ENCODE results near the gene OBSCN. TPM values are rescaled to one million over a fixed set of nuclear protein-coding genes. Genes with fewer than 3 reads are reported as not detected.

OBSCN gene
- total RNA-seq, 1 donor from 2014 or later, result 17.5 TPM

DNA sequence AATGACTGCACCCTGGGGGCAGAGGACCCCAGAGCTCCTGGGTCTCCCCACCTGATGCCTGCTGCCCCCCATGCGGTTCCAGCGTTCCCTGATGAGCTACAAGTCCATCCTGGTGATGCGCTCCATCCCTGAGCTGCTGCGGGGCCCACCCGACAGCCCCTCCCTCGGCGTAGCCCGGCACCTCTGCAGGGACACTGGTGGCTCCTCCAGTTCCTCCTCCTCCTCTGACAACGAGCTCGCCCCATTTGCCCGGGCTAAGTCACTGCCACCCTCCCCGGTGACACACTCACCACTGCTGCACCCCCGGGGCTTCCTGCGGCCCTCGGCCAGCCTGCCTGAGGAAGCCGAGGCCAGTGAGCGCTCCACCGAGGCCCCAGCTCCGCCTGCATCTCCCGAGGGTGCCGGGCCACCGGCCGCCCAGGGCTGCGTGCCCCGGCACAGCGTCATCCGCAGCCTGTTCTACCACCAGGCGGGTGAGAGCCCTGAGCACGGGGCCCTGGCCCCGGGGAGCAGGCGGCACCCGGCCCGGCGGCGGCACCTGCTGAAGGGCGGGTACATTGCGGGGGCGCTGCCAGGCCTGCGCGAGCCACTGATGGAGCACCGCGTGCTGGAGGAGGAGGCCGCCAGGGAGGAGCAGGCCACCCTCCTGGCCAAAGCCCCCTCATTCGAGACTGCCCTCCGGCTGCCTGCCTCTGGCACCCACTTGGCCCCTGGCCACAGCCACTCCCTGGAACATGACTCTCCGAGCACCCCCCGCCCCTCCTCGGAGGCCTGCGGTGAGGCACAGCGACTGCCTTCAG, 163.3 kb downstream of the OBSCN start:
- Mint-ChIP-seq H3K27ac (ENCODE audit: unreplicated experiment) (no peak overlapping the region), H3K4me1 (ENCODE audit: low read depth, unreplicated experiment) (no peaks in the 10 kb centered on the region), H3K27me3 (ENCODE audit: low read depth, unreplicated experiment) (peaks cover 18% of the 10 kb centered on the region), H3K9me3 (ENCODE audit: unreplicated experiment) (no peaks in the 10 kb centered on the region), H3K36me3 (ENCODE audit: low read depth, unreplicated experiment) (no peaks in the 10 kb centered on the region), H3K4me3 (ENCODE audit: unreplicated experiment) (no peak overlapping the region)
- Histone ChIP-seq H3K4me1 (ENCODE audit: insufficient read depth, low read length) (no peaks in the 10 kb centered on the region), H2AFZ (ENCODE audit: low read depth, low read length) (no peak overlapping the region), H3K27ac (ENCODE audit: low read depth, low read length) (no peak overlapping the region), H3K9ac (ENCODE audit: low read length) (no peak overlapping the region), H4K20me1 (ENCODE audit: insufficient read depth, low read length) (no peaks in the 10 kb centered on the region), H3K4me3 (ENCODE audit: insufficient read depth, low read depth, low read length) (no peak overlapping the region), H3K9me3 (ENCODE audit: insufficient read depth, low read depth, low read length) (no peaks in the 10 kb centered on the region), H3K36me3 (ENCODE audit: insufficient read depth, low read length) (no peaks in the 10 kb centered on the region), H3K4me2 (ENCODE audit: low read length) (no peak overlapping the region), H3K27me3 (ENCODE audit: insufficient read depth, low read length) (no peaks in the 10 kb centered on the region), H3K79me2 (ENCODE audit: insufficient read depth, low read length) (no peaks in the 10 kb centered on the region)
- FAIRE-seq (no peak), DNase-seq (ENCODE audit: low read depth) (no peak)
- TF ChIP-seq EZH2 (IDR thresholded peaks at IDR 0.05; ENCODE audit: insufficient read depth, low read length), result no peak
- TF ChIP-seq, protein P1, sequence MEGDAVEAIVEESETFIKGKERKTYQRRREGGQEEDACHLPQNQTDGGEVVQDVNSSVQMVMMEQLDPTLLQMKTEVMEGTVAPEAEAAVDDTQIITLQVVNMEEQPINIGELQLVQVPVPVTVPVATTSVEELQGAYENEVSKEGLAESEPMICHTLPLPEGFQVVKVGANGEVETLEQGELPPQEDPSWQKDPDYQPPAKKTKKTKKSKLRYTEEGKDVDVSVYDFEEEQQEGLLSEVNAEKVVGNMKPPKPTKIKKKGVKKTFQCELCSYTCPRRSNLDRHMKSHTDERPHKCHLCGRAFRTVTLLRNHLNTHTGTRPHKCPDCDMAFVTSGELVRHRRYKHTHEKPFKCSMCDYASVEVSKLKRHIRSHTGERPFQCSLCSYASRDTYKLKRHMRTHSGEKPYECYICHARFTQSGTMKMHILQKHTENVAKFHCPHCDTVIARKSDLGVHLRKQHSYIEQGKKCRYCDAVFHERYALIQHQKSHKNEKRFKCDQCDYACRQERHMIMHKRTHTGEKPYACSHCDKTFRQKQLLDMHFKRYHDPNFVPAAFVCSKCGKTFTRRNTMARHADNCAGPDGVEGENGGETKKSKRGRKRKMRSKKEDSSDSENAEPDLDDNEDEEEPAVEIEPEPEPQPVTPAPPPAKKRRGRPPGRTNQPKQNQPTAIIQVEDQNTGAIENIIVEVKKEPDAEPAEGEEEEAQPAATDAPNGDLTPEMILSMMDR (IDR thresholded peaks at IDR 0.05; ENCODE audit: insufficient read depth, low read depth, low read length), result no peak

DNA sequence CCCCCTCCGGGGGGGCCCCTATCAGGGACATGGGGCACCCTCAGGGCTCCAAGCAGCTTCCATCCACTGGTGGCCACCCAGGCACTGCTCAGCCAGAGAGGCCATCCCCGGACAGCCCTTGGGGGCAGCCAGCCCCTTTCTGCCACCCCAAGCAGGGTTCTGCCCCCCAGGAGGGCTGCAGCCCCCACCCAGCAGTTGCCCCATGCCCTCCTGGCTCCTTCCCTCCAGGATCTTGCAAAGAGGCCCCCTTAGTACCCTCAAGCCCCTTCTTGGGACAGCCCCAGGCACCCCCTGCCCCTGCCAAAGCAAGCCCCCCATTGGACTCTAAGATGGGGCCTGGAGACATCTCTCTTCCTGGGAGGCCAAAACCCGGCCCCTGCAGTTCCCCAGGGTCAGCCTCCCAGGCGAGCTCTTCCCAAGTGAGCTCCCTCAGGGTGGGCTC, 163.9 kb downstream of the OBSCN start:
- Histone ChIP-seq H3K9ac (ENCODE audit: low read length) (no peak overlapping the region), H3K9me3 (ENCODE audit: insufficient read depth, low read depth, low read length) (no peaks in the 10 kb centered on the region), H3K27ac (ENCODE audit: low read depth, low read length) (no peak overlapping the region), H2AFZ (ENCODE audit: low read depth, low read length) (no peak overlapping the region), H3K4me3 (ENCODE audit: insufficient read depth, low read depth, low read length) (no peak overlapping the region), H4K20me1 (ENCODE audit: insufficient read depth, low read length) (no peaks in the 10 kb centered on the region), H3K79me2 (ENCODE audit: insufficient read depth, low read length) (no peaks in the 10 kb centered on the region), H3K4me1 (ENCODE audit: insufficient read depth, low read length) (no peaks in the 10 kb centered on the region), H3K27me3 (ENCODE audit: insufficient read depth, low read length) (no peaks in the 10 kb centered on the region), H3K4me2 (ENCODE audit: low read length) (no peak overlapping the region), H3K36me3 (ENCODE audit: insufficient read depth, low read length) (no peaks in the 10 kb centered on the region)
- DNase-seq (ENCODE audit: low read depth), result no peak
- Mint-ChIP-seq H3K4me3 (ENCODE audit: unreplicated experiment) (no peak overlapping the region), H3K36me3 (ENCODE audit: low read depth, unreplicated experiment) (no peaks in the 10 kb centered on the region), H3K4me1 (ENCODE audit: low read depth, unreplicated experiment) (no peaks in the 10 kb centered on the region), H3K27me3 (ENCODE audit: low read depth, unreplicated experiment) (peaks cover 18% of the 10 kb centered on the region), H3K9me3 (ENCODE audit: unreplicated experiment) (no peaks in the 10 kb centered on the region), H3K27ac (ENCODE audit: unreplicated experiment) (no peak overlapping the region)
- TF ChIP-seq, protein P1 (IDR thresholded peaks at IDR 0.05; ENCODE audit: insufficient read depth, low read depth, low read length), result no peak
- TF ChIP-seq EZH2 (IDR thresholded peaks at IDR 0.05; ENCODE audit: insufficient read depth, low read length), result no peak
- no peak for FAIRE-seq
